Osteoblast (primary cell): Measurements from ENCODE around the gene MYL5. TPM values are rescaled to one million over a fixed set of nuclear protein-coding genes. Genes with fewer than 3 reads are reported as not detected.

Experiments used
- DNase-seq: peaks from one replicate; pipeline ENCODE4 v3.0.0; 2011; ENCODE audit warnings: low spot score, mixed read lengths; ENCODE audit not compliant: insufficient read length; ENCODE audit errors: missing footprints
- H2AFZ ChIP-seq: 2 replicates; pipeline ENCODE4 v1.6.0; 2011; ENCODE audit warnings: mild to moderate bottlenecking, low read length
- H3K27ac ChIP-seq: 2 replicates; pipeline ENCODE4 v1.5.1; 2011; ENCODE audit warnings: mild to moderate bottlenecking, low read depth, low read length, moderate library complexity
- H3K27me3 ChIP-seq: 2 replicates; pipeline ENCODE4 v1.6.0; 2012; ENCODE audit warnings: mild to moderate bottlenecking, control low read depth, inconsistent platforms, low read length, moderate library complexity; ENCODE audit not compliant: insufficient read depth
- H3K36me3 ChIP-seq: 2 replicates; pipeline ENCODE4 v1.5.1; 2011; ENCODE audit warnings: mild to moderate bottlenecking, low read length, control low read depth, moderate library complexity; ENCODE audit not compliant: insufficient read depth
- H3K4me1 ChIP-seq: 2 replicates; pipeline ENCODE4 v1.5.1; 2011; ENCODE audit warnings: mild to moderate bottlenecking, low read length, control low read depth, moderate library complexity; ENCODE audit not compliant: insufficient read depth
- H3K4me2 ChIP-seq: 2 replicates; pipeline ENCODE4 v1.6.0; 2011; ENCODE audit warnings: mild to moderate bottlenecking, low read length; ENCODE audit not compliant: insufficient read depth
- H3K4me3 ChIP-seq: fragments of 200-600 bp; sonication (generic); 3 replicates; pipeline ENCODE4 v1.5.1; 2012; ENCODE audit warnings: mild to moderate bottlenecking, low read length, inconsistent platforms; ENCODE audit not compliant: insufficient read depth
- H3K79me2 ChIP-seq: 2 replicates; pipeline ENCODE4 v1.6.0; 2012; ENCODE audit warnings: mild to moderate bottlenecking, low read length, control low read depth, inconsistent platforms; ENCODE audit not compliant: insufficient read depth
- H3K9me3 ChIP-seq: 2 replicates; pipeline ENCODE4 v1.5.1; 2011; ENCODE audit warnings: low read depth, low read length, control low read depth
- H4K20me1 ChIP-seq: 2 replicates; pipeline ENCODE4 v1.6.0; 2012; ENCODE audit warnings: mild to moderate bottlenecking, low read length, control low read depth; ENCODE audit not compliant: insufficient read depth
- CTCF ChIP-seq: IDR thresholded peaks from 2 replicates; pipeline ENCODE4 v1.5.1; 2011; ENCODE audit warnings: mild to moderate bottlenecking, low read depth, low read length, moderate library complexity; ENCODE audit errors: extremely low read depth
- total RNA-seq: library from RNA; depleted of rRNA; stranded (reverse); fragments of >200 nt; gene quantifications from 2 replicates; pipeline ENCODE4 v1.2.3, GENCODE V29; 2012

The MYL5 gene
- total RNA-seq, 1 donor = 22.8 TPM

GRCh38 chr4:665381-665750, 9.0 kb upstream of the MYL5 start:
- H3K4me1 ChIP-seq = no peaks in the 10 kb centered on the region
- H3K4me2 ChIP-seq = no peak overlapping the region
- H3K9me3 ChIP-seq = no peaks in the 10 kb centered on the region
- no peaks in the 10 kb centered on the region for H3K79me2 ChIP-seq
- DNase-seq = no peak
- no peak overlapping the region for H2AFZ ChIP-seq
- no peak overlapping the region for H3K27ac ChIP-seq
- no peaks in the 10 kb centered on the region for H4K20me1 ChIP-seq
- H3K27me3 ChIP-seq = peaks cover 13% of the 10 kb centered on the region
- H3K4me3 ChIP-seq = no peak overlapping the region
- TF ChIP-seq CTCF = no peak
- no peaks in the 10 kb centered on the region for H3K36me3 ChIP-seq

- Histone ChIP-seq H3K79me2 (no peaks in the 10 kb centered on the region), H3K27ac (no peak overlapping the region), H2AFZ (no peak overlapping the region), H3K27me3 (peaks cover 13% of the 10 kb centered on the region), H3K4me2 (no peak overlapping the region), H3K4me1 (no peaks in the 10 kb centered on the region), H3K36me3 (no peaks in the 10 kb centered on the region), H4K20me1 (no peaks in the 10 kb centered on the region), H3K4me3 (no peak overlapping the region), H3K9me3 (no peaks in the 10 kb centered on the region)
- no peak for DNase-seq
- no peak for TF ChIP-seq CTCF
These were observed 8.4 kb upstream of the MYL5 start for GRCh38 chr4:665751-666435.

GRCh38 chr4:666436-666810, 7.9 kb upstream of the MYL5 start:
- no peak overlapping the region for H3K4me2 ChIP-seq
- H3K79me2 ChIP-seq = no peaks in the 10 kb centered on the region
- no peaks in the 10 kb centered on the region for H3K9me3 ChIP-seq
- no peak for DNase-seq
- peaks cover under 1% of the 10 kb centered on the region for H3K36me3 ChIP-seq
- H3K4me1 ChIP-seq = no peaks in the 10 kb centered on the region
- no peak overlapping the region for H2AFZ ChIP-seq
- no peak overlapping the region for H3K27ac ChIP-seq
- H3K4me3 ChIP-seq = no peak overlapping the region
- TF ChIP-seq CTCF = no peak
- H4K20me1 ChIP-seq = no peaks in the 10 kb centered on the region
- H3K27me3 ChIP-seq = peaks cover 13% of the 10 kb centered on the region

- Histone ChIP-seq H3K27ac (no peak overlapping the region), H3K27me3 (peaks cover 13% of the 10 kb centered on the region), H3K4me1 (no peaks in the 10 kb centered on the region), H3K4me3 (no peak overlapping the region), H3K4me2 (no peak overlapping the region), H3K79me2 (no peaks in the 10 kb centered on the region), H3K9me3 (no peaks in the 10 kb centered on the region), H3K36me3 (peaks cover 7% of the 10 kb centered on the region), H4K20me1 (no peaks in the 10 kb centered on the region), H2AFZ (no peak overlapping the region)
- DNase-seq = no peak
- TF ChIP-seq CTCF = no peak
These were observed 7.4 kb upstream of the MYL5 start for GRCh38 chr4:666822-667544.
